Astrocyte (in vitro differentiated cells and primary cell): ENCODE results near the gene TFEB. TPM values are rescaled to one million over a fixed set of nuclear protein-coding genes. Genes with fewer than 3 reads are reported as not detected.

ENCODE experiments used
- DNase-seq: peaks from one replicate; pipeline ENCODE4 v3.0.0-alpha.2; 2010; ENCODE audit warnings: low read depth
- FAIRE-seq: peaks from 2 replicates; lab custom pipeline; 2011; peaks lifted over from hg19 to GRCh38; lab: Jason Lieb, UNC
- H2AFZ ChIP-seq: 2 replicates; pipeline ENCODE4 v1.6.0; 2012; ENCODE audit warnings: low read depth, low read length, inconsistent platforms
- H3K27ac ChIP-seq: 2 replicates; pipeline ENCODE4 v1.5.1; 2011; ENCODE audit warnings: low read depth, low read length, inconsistent platforms
- H3K27me3 ChIP-seq: 2 replicates; pipeline ENCODE4 v1.6.0; 2011; ENCODE audit warnings: low read length, inconsistent platforms; ENCODE audit not compliant: insufficient read depth
- H3K36me3 ChIP-seq: 2 replicates; pipeline ENCODE4 v1.5.1; 2011; ENCODE audit warnings: low read length, inconsistent platforms; ENCODE audit not compliant: insufficient read depth
- H3K4me1 ChIP-seq: 2 replicates; pipeline ENCODE4 v1.5.1; 2011; ENCODE audit warnings: low read length, inconsistent platforms; ENCODE audit not compliant: insufficient read depth
- H3K4me2 ChIP-seq: 2 replicates; pipeline ENCODE4 v1.6.0; 2012; ENCODE audit warnings: low read length, inconsistent platforms
- H3K4me3 ChIP-seq: 2 replicates; pipeline ENCODE4 v1.5.1; 2011; ENCODE audit warnings: low read depth, mild to moderate bottlenecking, low read length, inconsistent platforms; ENCODE audit not compliant: insufficient read depth
- H3K79me2 ChIP-seq: 2 replicates; pipeline ENCODE4 v1.6.0; 2012; ENCODE audit warnings: mild to moderate bottlenecking, low read length, inconsistent platforms; ENCODE audit not compliant: insufficient read depth
- H3K9ac ChIP-seq: 2 replicates; pipeline ENCODE4 v1.6.0; 2012; ENCODE audit warnings: mild to moderate bottlenecking, low read length, inconsistent platforms
- H3K9me3 ChIP-seq: 2 replicates; pipeline ENCODE4 v1.5.1; 2012; ENCODE audit warnings: low read depth, mild to moderate bottlenecking, low read length, inconsistent platforms; ENCODE audit not compliant: insufficient read depth
- H4K20me1 ChIP-seq: 2 replicates; pipeline ENCODE4 v1.6.0; 2012; ENCODE audit warnings: low read length, inconsistent platforms; ENCODE audit not compliant: insufficient read depth
- H3K27ac Mint-ChIP-seq: one replicate; pipeline ENCODE4 v1.8.0; 2021; ENCODE audit warnings: mild to moderate bottlenecking, mixed read lengths; ENCODE audit not compliant: unreplicated experiment
- H3K27me3 Mint-ChIP-seq: one replicate; pipeline ENCODE4 v1.8.0; 2021; ENCODE audit warnings: low read depth, mixed read lengths; ENCODE audit not compliant: unreplicated experiment
- H3K36me3 Mint-ChIP-seq: one replicate; pipeline ENCODE4 v1.8.0; 2021; ENCODE audit warnings: low read depth, mixed read lengths; ENCODE audit not compliant: unreplicated experiment
- H3K4me1 Mint-ChIP-seq: one replicate; pipeline ENCODE4 v1.8.0; 2021; ENCODE audit warnings: low read depth, mixed read lengths; ENCODE audit not compliant: unreplicated experiment
- H3K4me3 Mint-ChIP-seq: one replicate; pipeline ENCODE4 v1.8.0; 2021; ENCODE audit warnings: mild to moderate bottlenecking, moderate library complexity, mixed read lengths; ENCODE audit not compliant: unreplicated experiment
- H3K9me3 Mint-ChIP-seq: one replicate; pipeline ENCODE4 v1.8.0; 2021; ENCODE audit warnings: mild to moderate bottlenecking, mixed read lengths; ENCODE audit not compliant: unreplicated experiment
- CTCF ChIP-seq: IDR thresholded peaks from 2 replicates; pipeline ENCODE4 v1.5.1; 2011; ENCODE audit warnings: low read depth, mild to moderate bottlenecking, inconsistent platforms, low read length, moderate library complexity; ENCODE audit not compliant: insufficient read depth
- EZH2 ChIP-seq: IDR thresholded peaks from 2 replicates; pipeline ENCODE4 v1.6.1; 2012; ENCODE audit warnings: mild to moderate bottlenecking, low read length, inconsistent platforms; ENCODE audit not compliant: insufficient read depth
- total RNA-seq: library from RNA; stranded (reverse); gene quantifications from 2 replicates; pipeline ENCODE4 v1.2.1, GENCODE V29; 2021

TFEB gene
- total RNA-seq, 1 donor from 2014 or later, result 4.7 TPM

- no peak overlapping the region for H3K27ac Mint-ChIP-seq
- Histone ChIP-seq H3K4me1 (peaks cover 9% of the 10 kb centered on the region), H3K27ac (no peak overlapping the region), H3K9ac (no peak overlapping the region), H4K20me1 (no peaks in the 10 kb centered on the region), H3K27me3 (no peaks in the 10 kb centered on the region), H2AFZ (no peak overlapping the region), H3K79me2 (no peaks in the 10 kb centered on the region), H3K9me3 (no peaks in the 10 kb centered on the region), H3K4me2 (no peak overlapping the region), H3K4me3 (no peak overlapping the region), H3K36me3 (no peaks in the 10 kb centered on the region)
- no peak for FAIRE-seq
- no peak overlapping the region for H3K4me3 Mint-ChIP-seq
- no peaks in the 10 kb centered on the region for H3K36me3 Mint-ChIP-seq
- DNase-seq, result no peak
- H3K27me3 Mint-ChIP-seq, result peaks cover 43% of the 10 kb centered on the region
- H3K9me3 Mint-ChIP-seq, result peaks cover 3% of the 10 kb centered on the region
- H3K4me1 Mint-ChIP-seq, result peaks cover 9% of the 10 kb centered on the region
- TF ChIP-seq CTCF (no peak), EZH2 (no peak)
Measured at GRCh38 chr6:41690541-41691330, 44.7 kb downstream of the TFEB start.

- H3K4me2 ChIP-seq, result no peak overlapping the region
- no peaks in the 10 kb centered on the region for H3K36me3 Mint-ChIP-seq
- no peaks in the 10 kb centered on the region for H3K9me3 ChIP-seq
- TF ChIP-seq CTCF (no peak), EZH2 (no peak)
- no peak overlapping the region for H3K27ac ChIP-seq
- H3K27ac Mint-ChIP-seq, result no peak overlapping the region
- no peaks in the 10 kb centered on the region for H3K4me1 ChIP-seq
- no peak overlapping the region for H3K4me3 ChIP-seq
- FAIRE-seq, result no peak
- H3K9me3 Mint-ChIP-seq, result peaks cover 3% of the 10 kb centered on the region
- no peaks in the 10 kb centered on the region for H4K20me1 ChIP-seq
- H3K4me3 Mint-ChIP-seq, result no peak overlapping the region
- peaks cover 5% of the 10 kb centered on the region for H3K4me1 Mint-ChIP-seq
- no peak overlapping the region for H3K9ac ChIP-seq
- no peaks in the 10 kb centered on the region for H3K27me3 ChIP-seq
- peaks cover 44% of the 10 kb centered on the region for H3K27me3 Mint-ChIP-seq
- DNase-seq, result no peak
- no peaks in the 10 kb centered on the region for H3K79me2 ChIP-seq
- H3K36me3 ChIP-seq, result no peaks in the 10 kb centered on the region
- H2AFZ ChIP-seq, result no peak overlapping the region
Measured at GRCh38 chr6:41689171-41690008, 46.0 kb downstream of the TFEB start.
